Fibroblast of skin of right quadriceps (primary cell): ENCODE results near the gene MZT2B.
A peak's percentile ranks its signal among the peaks of the same experiment; 100 is the strongest.
"Not testable (repeated sequence)": the region's sequence is repeated elsewhere in the genome, so short reads cannot be mapped to it uniquely, and the experiment has no call there.

Experiments used
- DNase-seq: peaks from one replicate; pipeline ENCODE4 v3.0.0-alpha.2; 2013

The MZT2B gene

GRCh38 chr2:130180404-130181324 is 1.4 kb upstream of the MZT2B start:
- not testable (repeated sequence) for DNase-seq

GRCh38 chr2:130181325-130181879 is 660 bp upstream of the MZT2B start, which contains the start of gene SMPD4:
TSS of gene SMPD4 (minus strand) at chr2:130181602. CDS start at chr2:130176592, 5,010 bp downstream.
- peak; percentile 96 for DNase-seq

GRCh38 chr2:130182826-130183511 is 907 bp downstream of the MZT2B start:
- DNase-seq = not testable (repeated sequence)

GRCh38 chr2:130183512-130184373 is 1.7 kb downstream of the MZT2B start:
- DNase-seq = peak; percentile 21

- DNase-seq = no peak
These were observed 3.4 kb downstream of the MZT2B start for GRCh38 chr2:130185436-130185835.

GRCh38 chr2:130185896-130186295 is 3.8 kb downstream of the MZT2B start:
- DNase-seq = no peak

DNA sequence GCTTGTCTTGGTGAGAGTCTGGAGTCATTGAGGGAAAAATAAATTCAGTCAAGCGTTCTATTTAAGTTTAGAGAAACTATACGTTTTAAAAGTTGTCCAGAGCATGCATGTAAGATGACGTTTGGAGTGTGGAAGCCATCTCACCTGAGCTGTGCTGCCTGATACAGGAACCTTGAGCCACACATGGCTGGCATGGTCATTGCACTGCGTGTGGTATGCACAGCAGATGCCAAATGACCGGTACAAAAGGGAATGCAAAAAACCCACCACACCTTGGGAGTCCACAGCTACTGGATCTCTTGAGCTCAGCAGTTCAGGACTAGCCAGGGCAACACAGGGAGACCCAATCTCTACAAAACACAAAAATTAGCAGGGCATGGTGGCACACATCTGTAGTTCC is 4.3 kb downstream of the MZT2B start:
- DNase-seq = no peak

DNA sequence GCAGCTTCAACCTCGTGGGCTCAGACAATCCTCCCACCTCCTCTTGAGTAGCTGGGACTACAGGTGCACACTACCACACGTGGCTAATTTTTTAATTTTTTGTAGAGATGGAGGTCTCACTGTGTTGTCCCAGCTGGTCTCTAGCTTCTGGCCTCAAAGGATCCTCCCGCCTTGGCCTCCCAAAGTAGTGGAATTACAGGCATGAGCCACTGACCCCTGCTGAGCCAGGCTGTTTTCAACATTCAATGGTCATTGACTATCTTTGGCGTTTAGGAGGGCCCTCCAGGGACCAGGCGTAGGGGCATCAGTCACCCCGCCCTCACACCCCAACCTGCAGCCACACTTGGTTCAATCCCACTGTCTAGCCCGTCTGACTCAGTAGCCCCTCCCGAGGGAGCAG is 5.2 kb downstream of the MZT2B start:
- DNase-seq = no peak

DNA sequence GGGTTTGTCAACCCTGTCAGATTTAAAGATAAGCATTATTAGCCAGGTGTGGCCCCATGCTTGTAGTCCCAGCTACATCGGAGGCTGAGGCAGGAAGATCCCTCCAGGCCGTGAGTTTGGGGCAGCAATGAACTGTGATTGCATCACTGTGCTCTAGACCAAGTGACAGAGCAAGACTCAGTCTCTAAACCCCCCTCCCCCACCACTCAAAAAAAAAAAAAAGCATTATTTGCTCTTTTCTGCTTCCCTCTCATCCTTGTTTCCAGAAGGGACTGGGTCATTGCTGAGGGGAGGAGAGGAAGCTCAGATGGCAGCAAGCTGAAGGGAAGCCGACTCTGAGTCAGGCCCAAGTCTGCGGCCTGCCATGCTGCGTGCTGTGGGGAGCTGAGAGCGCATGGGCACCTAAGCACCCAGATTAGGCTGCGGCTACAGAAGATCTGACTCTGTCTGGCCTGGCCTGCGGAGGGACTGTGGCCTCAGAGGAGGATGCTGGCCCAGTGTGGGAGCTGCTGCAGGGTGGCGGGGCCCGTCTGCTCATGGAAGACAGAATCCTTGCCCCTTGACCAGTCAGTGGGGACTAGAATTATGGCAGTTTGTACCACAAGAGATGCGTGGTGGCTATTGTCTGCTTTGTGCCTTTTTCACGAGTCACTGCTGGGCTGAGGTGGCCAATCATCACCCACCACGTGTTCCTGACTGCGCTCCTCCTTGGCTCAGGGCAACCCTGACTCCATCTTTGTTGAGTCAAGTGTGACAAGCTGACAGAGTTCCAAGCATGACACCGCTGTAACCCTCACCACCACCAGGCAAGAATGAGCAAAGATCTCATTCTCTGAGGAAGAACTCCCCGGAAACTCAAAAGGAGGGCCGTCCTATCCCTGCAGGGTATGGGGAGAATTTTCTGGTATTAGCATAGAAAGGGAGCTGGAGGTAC is 6.1 kb downstream of the MZT2B start:
- not testable (repeated sequence) for DNase-seq

DNA sequence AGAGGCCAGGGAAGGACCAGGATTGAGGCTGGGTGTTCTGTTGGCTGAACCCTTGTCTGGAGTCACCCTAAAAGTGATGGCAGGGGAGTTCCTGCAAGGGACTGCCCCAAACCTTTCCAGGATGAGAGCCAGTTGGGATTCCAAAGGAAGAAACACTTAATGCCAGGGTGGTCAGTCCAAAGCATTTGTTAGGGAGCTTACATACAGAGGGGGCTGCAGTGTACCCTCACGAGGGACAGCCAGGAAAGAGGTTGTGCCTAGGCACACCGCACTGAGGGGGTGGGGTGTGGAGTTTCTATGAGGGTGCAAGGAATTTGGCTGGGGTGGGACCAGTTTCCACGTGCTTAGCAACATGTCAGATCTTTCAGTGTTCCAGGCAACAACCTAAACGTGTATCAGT is 6.9 kb downstream of the MZT2B start:
- not testable (repeated sequence) for DNase-seq

GRCh38 chr2:130190237-130190636 is 8.2 kb downstream of the MZT2B start:
- no peak for DNase-seq

- DNase-seq = not testable (repeated sequence)
These were observed 9.3 kb downstream of the MZT2B start for GRCh38 chr2:130191319-130191718.

GRCh38 chr2:130192451-130192850 is 10.4 kb downstream of the MZT2B start:
- DNase-seq = not testable (repeated sequence)

- not testable (repeated sequence) for DNase-seq
These were observed 11.8 kb downstream of the MZT2B start for GRCh38 chr2:130193824-130194223.

DNA sequence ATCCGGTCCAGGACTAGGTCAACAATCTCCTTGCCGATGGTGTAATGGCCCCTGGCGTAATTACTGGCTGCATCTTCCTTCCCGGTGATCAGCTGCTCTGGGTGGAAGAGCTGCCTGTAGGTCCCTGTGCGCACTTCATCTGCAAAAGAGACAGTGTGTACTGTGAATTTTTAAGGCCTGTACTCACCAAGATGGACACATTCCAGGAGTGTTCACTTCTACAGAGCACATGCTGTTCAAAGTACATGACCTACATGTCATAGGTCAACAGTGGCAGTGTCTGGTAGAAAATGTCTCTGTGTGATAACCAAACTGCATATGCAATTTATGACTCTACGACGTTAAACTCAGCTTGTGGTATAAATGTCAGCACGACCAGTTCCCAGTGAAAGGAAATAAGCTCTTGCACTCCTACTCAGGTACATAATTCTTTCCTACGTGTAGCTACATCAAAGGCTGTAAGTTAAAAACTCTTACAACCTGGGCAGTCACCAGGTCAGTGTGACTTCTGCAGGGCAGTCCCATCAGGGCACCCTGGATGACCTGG is 13.1 kb downstream of the MZT2B start:
- DNase-seq = not testable (repeated sequence)

- not testable (repeated sequence) for DNase-seq
These were observed 14.0 kb downstream of the MZT2B start for GRCh38 chr2:130196052-130196451.

GRCh38 chr2:130198343-130198742 is 16.3 kb downstream of the MZT2B start, which contains the start of gene TUBA3E:
TSS of gene TUBA3E (minus strand) at chr2:130198439. CDS start at chr2:130198360, 79 bp downstream.
- DNase-seq = no peak

DNA sequence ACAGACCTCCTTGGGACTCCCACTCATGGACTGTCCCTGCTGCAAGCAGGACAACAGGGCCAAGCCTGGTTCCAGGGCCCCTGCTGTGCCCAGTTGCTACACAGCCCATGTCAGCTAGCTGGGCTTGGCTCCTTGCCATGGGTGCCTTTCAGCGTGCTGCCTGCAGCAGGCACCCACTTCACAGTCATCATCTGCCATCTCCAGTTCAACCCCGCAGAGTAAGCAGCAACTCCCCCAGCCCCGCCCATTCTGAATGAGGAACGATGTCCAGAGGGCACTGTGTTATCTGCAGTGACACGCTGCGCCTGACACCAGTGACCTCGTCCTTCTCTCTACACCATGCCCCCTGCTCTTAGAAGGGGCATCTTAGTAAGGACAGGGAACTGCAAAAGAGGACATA is 20.5 kb downstream of the MZT2B start:
- not testable (repeated sequence) for DNase-seq

DNA sequence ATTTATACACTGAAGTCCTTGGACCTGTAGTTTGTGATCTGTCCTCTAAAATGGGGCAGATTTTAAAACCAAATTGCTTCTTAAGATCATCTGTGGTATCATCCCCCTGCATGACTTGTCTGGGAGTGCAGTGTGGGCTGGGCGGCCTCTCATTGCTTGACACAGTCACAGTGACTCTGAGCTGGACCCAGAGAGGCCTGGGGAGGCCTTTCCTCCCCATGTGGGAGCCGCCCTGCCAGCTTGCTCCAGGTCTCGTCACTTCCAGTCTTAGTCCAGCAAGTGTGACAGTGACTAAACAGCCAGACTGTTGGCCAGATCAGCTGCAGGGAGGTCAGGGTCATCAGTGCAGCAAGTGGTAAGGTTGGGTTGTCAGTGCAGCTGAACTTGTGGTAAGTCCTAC is 21.1 kb downstream of the MZT2B start:
- DNase-seq = not testable (repeated sequence)

GRCh38 chr2:130207051-130207450 is 25.0 kb downstream of the MZT2B start:
- DNase-seq = not testable (repeated sequence)

GRCh38 chr2:130219147-130219546 is 37.1 kb downstream of the MZT2B start:
- not testable (repeated sequence) for DNase-seq
